Measurements from ENCODE around the gene KLK11. TPM values are rescaled to one million over a fixed set of nuclear protein-coding genes. Genes with fewer than 3 reads are reported as not detected.

KLK11 gene
- total RNA-seq, 2 experiments from 2014 or later: not detected

- intact Hi-C loops (cut with micrococcal nuclease): no loop called here
- ChIA-PET POLR2A (no interaction called here), CTCF (no interaction called here)
- TF ChIP-seq, protein P1, sequence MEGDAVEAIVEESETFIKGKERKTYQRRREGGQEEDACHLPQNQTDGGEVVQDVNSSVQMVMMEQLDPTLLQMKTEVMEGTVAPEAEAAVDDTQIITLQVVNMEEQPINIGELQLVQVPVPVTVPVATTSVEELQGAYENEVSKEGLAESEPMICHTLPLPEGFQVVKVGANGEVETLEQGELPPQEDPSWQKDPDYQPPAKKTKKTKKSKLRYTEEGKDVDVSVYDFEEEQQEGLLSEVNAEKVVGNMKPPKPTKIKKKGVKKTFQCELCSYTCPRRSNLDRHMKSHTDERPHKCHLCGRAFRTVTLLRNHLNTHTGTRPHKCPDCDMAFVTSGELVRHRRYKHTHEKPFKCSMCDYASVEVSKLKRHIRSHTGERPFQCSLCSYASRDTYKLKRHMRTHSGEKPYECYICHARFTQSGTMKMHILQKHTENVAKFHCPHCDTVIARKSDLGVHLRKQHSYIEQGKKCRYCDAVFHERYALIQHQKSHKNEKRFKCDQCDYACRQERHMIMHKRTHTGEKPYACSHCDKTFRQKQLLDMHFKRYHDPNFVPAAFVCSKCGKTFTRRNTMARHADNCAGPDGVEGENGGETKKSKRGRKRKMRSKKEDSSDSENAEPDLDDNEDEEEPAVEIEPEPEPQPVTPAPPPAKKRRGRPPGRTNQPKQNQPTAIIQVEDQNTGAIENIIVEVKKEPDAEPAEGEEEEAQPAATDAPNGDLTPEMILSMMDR (IDR thresholded peaks at IDR 0.05): no peak
- H3K9me3 Mint-ChIP-seq: no peaks in the 10 kb centered on the region
- H3K27ac Mint-ChIP-seq: no peak overlapping the region
- DNase-seq (no peak), ATAC-seq (no peak)
- H3K27me3 Mint-ChIP-seq: peaks cover 33% of the 10 kb centered on the region
- H3K4me1 Mint-ChIP-seq (ENCODE audit: low read depth): peaks cover 2% of the 10 kb centered on the region
- H3K4me3 Mint-ChIP-seq: peak overlapping the region; percentile 10
- no peaks in the 10 kb centered on the region for H3K36me3 Mint-ChIP-seq (ENCODE audit: low read depth)
Measured at GRCh38 chr19:51065221-51065960, 39.0 kb upstream of the KLK11 start.

- Mint-ChIP-seq H3K4me3 (peak within 1 kb of the TSS; percentile 10), H3K27me3 (peaks cover 35% of the 10 kb centered on the region), H3K4me1 (ENCODE audit: low read depth) (peaks cover 2% of the 10 kb centered on the region), H3K9me3 (no peaks in the 10 kb centered on the region), H3K36me3 (ENCODE audit: low read depth) (no peaks in the 10 kb centered on the region), H3K27ac (no peak within 1 kb of the TSS)
- ChIA-PET POLR2A (no interaction called here), CTCF (no interaction called here)
- ATAC-seq: no peak
- DNase-seq: peak; percentile 11
- TF ChIP-seq, protein P1 (IDR thresholded peaks at IDR 0.05): no peak
- intact Hi-C loops (cut with micrococcal nuclease): no loop called here
Measured at GRCh38 chr19:51064534-51065220, 38.3 kb upstream of the KLK11 start, which contains the start of gene KLK13. Gene KLK13, minus strand, starts transcription at chr19:51065092. Its CDS starts 25 bp downstream, at chr19:51065067.

GRCh38 chr19:51063664-51064063 is 37.2 kb upstream of the KLK11 start:
- Mint-ChIP-seq H3K27ac (no peak overlapping the region), H3K36me3 (ENCODE audit: low read depth) (no peaks in the 10 kb centered on the region), H3K4me1 (ENCODE audit: low read depth) (peaks cover 2% of the 10 kb centered on the region), H3K9me3 (no peaks in the 10 kb centered on the region), H3K27me3 (peaks cover 35% of the 10 kb centered on the region), H3K4me3 (no peak overlapping the region)
- DNase-seq (no peak), ATAC-seq (no peak)
- CTCF ChIA-PET: no interaction called here
- POLR2A ChIA-PET: no interaction called here
- intact Hi-C loops (cut with micrococcal nuclease): no loop called here
- TF ChIP-seq, protein P1 (IDR thresholded peaks at IDR 0.05): no peak

GRCh38 chr19:51060973-51061372 is 34.6 kb upstream of the KLK11 start:
- ChIA-PET CTCF (no interaction called here), POLR2A (no interaction called here)
- H3K36me3 Mint-ChIP-seq (ENCODE audit: low read depth): no peaks in the 10 kb centered on the region
- no peak overlapping the region for H3K27ac Mint-ChIP-seq
- no peak for DNase-seq
- ATAC-seq: no peak
- H3K4me3 Mint-ChIP-seq: no peak overlapping the region
- H3K4me1 Mint-ChIP-seq (ENCODE audit: low read depth): peaks cover 2% of the 10 kb centered on the region
- intact Hi-C loops (cut with micrococcal nuclease): no loop called here
- peaks cover 27% of the 10 kb centered on the region for H3K27me3 Mint-ChIP-seq
- TF ChIP-seq, protein P1 (IDR thresholded peaks at IDR 0.05): no peak
- H3K9me3 Mint-ChIP-seq: no peaks in the 10 kb centered on the region

DNA sequence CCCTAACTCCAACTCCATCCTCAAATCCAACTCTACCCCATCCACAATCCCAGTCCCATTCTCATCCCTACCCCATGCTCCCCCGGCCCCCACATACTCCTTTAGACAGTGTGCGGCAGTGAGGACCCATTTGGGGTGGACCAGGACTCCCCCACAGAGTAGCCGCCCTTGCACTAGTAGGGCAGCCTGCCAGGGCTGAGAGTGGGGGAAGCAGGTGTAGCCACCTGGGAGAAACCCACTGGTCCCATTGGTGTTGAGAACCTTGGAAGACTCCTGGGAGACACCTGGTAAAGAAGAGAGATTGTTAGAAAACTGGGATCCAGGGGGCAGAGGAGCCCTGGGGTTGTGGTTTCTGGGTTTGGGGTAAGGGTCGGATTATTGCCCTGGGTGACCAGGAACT is 33.9 kb upstream of the KLK11 start:
- ChIA-PET POLR2A (no interaction called here), CTCF (no interaction called here)
- TF ChIP-seq, protein P1 (IDR thresholded peaks at IDR 0.05): no peak
- peaks cover 24% of the 10 kb centered on the region for H3K27me3 Mint-ChIP-seq
- DNase-seq (no peak), ATAC-seq (no peak)
- H3K27ac Mint-ChIP-seq: no peak overlapping the region
- H3K36me3 Mint-ChIP-seq (ENCODE audit: low read depth): no peaks in the 10 kb centered on the region
- H3K9me3 Mint-ChIP-seq: no peaks in the 10 kb centered on the region
- no peak overlapping the region for H3K4me3 Mint-ChIP-seq
- H3K4me1 Mint-ChIP-seq (ENCODE audit: low read depth): peaks cover 2% of the 10 kb centered on the region
- intact Hi-C loops (cut with micrococcal nuclease): no loop called here
